Measurements from ENCODE around the gene NYNRIN. TPM values are rescaled to one million over a fixed set of nuclear protein-coding genes. Genes with fewer than 3 reads are reported as not detected.

NYNRIN gene
- total and polyA plus RNA-seq, 3 donors from 2014 or later, result 21.8 to 22.0 (median 21.8) TPM

- no peak for DNase-seq
- no peak overlapping the region for H3K4me3 ChIP-seq
- H3K27ac ChIP-seq, result no peak overlapping the region
- H3K36me3 ChIP-seq (ENCODE audit: low read depth, missing control alignments), result no peaks in the 10 kb centered on the region
- no peaks in the 10 kb centered on the region for H3K27me3 ChIP-seq
- TF ChIP-seq POLR2A (IDR thresholded peaks at IDR 0.05), result no peak
- no peak for TF ChIP-seq CTCF (IDR thresholded peaks at IDR 0.05)
- peaks cover 22% of the 10 kb centered on the region for H3K4me1 ChIP-seq
- intact Hi-C loops (cut with DNase I; ENCODE audit: low total_unique reads), result no loop called here
- H3K9me3 ChIP-seq, result no peaks in the 10 kb centered on the region
- 61 to 62% methylated on average over 1 of the region's 1 CpG for WGBS, 2 donors
These were observed 40.5 kb downstream of the NYNRIN start for GRCh38 chr14:24439257-24439656.

GRCh38 chr14:24439830-24440605, 41.2 kb downstream of the NYNRIN start:
- H3K36me3 ChIP-seq (ENCODE audit: low read depth, missing control alignments), result no peaks in the 10 kb centered on the region
- H3K4me1 ChIP-seq, result peaks cover 22% of the 10 kb centered on the region
- H3K27ac ChIP-seq, result peak overlapping the region in 1 of 2 donors; percentile 8
- no peak for DNase-seq
- H3K9me3 ChIP-seq, result no peaks in the 10 kb centered on the region
- 48 to 54% methylated on average over 8 to 15 of the region's 15 CpGs for WGBS, 2 donors
- no peaks in the 10 kb centered on the region for H3K27me3 ChIP-seq
- H3K4me3 ChIP-seq, result no peak overlapping the region
- intact Hi-C loops (cut with DNase I; ENCODE audit: low total_unique reads), result no loop called here
- TF ChIP-seq CTCF (IDR thresholded peaks at IDR 0.05) (no peak), POLR2A (IDR thresholded peaks at IDR 0.05) (no peak)

- WGBS, 2 donors, result 77 to 92% methylated on average over 8 of the region's 8 CpGs
- Histone ChIP-seq H3K9me3 (no peaks in the 10 kb centered on the region), H3K4me3 (no peak overlapping the region), H3K27ac (peak overlapping the region; percentile 8 to 93), H3K27me3 (no peaks in the 10 kb centered on the region), H3K36me3 (ENCODE audit: low read depth, missing control alignments) (no peaks in the 10 kb centered on the region), H3K4me1 (peaks cover 22% of the 10 kb centered on the region)
- DNase-seq, result no peak
- no peak for TF ChIP-seq CTCF (IDR thresholded peaks at IDR 0.05)
- TF ChIP-seq POLR2A (IDR thresholded peaks at IDR 0.05), result no peak
- intact Hi-C loops (cut with DNase I; ENCODE audit: low total_unique reads), result no loop called here
These were observed 42.0 kb downstream of the NYNRIN start for GRCh38 chr14:24440606-24441399.

- intact Hi-C loops (cut with DNase I; ENCODE audit: low total_unique reads), result no loop called here
- TF ChIP-seq CTCF (IDR thresholded peaks at IDR 0.05), result no peak
- TF ChIP-seq POLR2A (IDR thresholded peaks at IDR 0.05), result no peak
- WGBS, 2 donors, result 37 to 50% methylated on average over 5 of the region's 5 CpGs
- H3K4me3 ChIP-seq, result peak overlapping the region in 1 of 2 donors; percentile 84
- no peaks in the 10 kb centered on the region for H3K27me3 ChIP-seq
- DNase-seq, result no peak
- H3K36me3 ChIP-seq (ENCODE audit: low read depth, missing control alignments), result no peaks in the 10 kb centered on the region
- H3K9me3 ChIP-seq, result no peaks in the 10 kb centered on the region
- peak overlapping the region; percentile 93 to 96 for H3K27ac ChIP-seq
- peaks cover 19% of the 10 kb centered on the region for H3K4me1 ChIP-seq
These were observed 42.7 kb downstream of the NYNRIN start for GRCh38 chr14:24441485-24441884.
